Kasumi-1 (cell line): ENCODE measurements around the gene CLDND1.

Experiments
- DNase-seq, 2 experiments: peaks; one replicate each; lab custom pipeline; 2025; lab: John Stamatoyannopoulos, UW

Gene CLDND1

GRCh38 chr3:98551754-98552153 lies 29.1 kb upstream of the CLDND1 start:
- DNase-seq, result no peak

- DNase-seq, result no peak
These were observed 28.5 kb upstream of the CLDND1 start for GRCh38 chr3:98551236-98551635.

GRCh38 chr3:98550833-98551232 lies 28.1 kb upstream of the CLDND1 start:
- no peak for DNase-seq

- DNase-seq, result no peak
These were observed 25.8 kb upstream of the CLDND1 start for GRCh38 chr3:98548544-98548943.

GRCh38 chr3:98545940-98546339 lies 23.2 kb upstream of the CLDND1 start:
- DNase-seq, result no peak

- no peak for DNase-seq
These were observed 19.9 kb upstream of the CLDND1 start for GRCh38 chr3:98542623-98543022.

- no peak for DNase-seq
These were observed 19.0 kb upstream of the CLDND1 start for GRCh38 chr3:98541695-98542094.

GRCh38 chr3:98540346-98540745 lies 17.6 kb upstream of the CLDND1 start:
- DNase-seq, result no peak

GRCh38 chr3:98536456-98537017 lies 13.8 kb upstream of the CLDND1 start:
- DNase-seq, result no peak

- DNase-seq, result no peak
These were observed 12.0 kb upstream of the CLDND1 start for GRCh38 chr3:98534734-98535133.

GRCh38 chr3:98534168-98534567 lies 11.5 kb upstream of the CLDND1 start:
- DNase-seq, result no peak

GRCh38 chr3:98532709-98533571 lies 10.2 kb upstream of the CLDND1 start:
- no peak for DNase-seq

- DNase-seq, result no peak
These were observed 9.6 kb upstream of the CLDND1 start for GRCh38 chr3:98532275-98532637.

- DNase-seq, result no peak
These were observed 9.0 kb upstream of the CLDND1 start, which contains the start of gene GPR15 for GRCh38 chr3:98531622-98532274. Gene GPR15, plus strand, starts transcription at chr3:98531978. Its CDS starts 56 bp downstream, at chr3:98532034.

GRCh38 chr3:98530676-98531075 lies 8.0 kb upstream of the CLDND1 start:
- DNase-seq, result no peak

- no peak for DNase-seq
These were observed 7.3 kb upstream of the CLDND1 start for GRCh38 chr3:98529856-98530459.

- no peak for DNase-seq
These were observed 6.0 kb upstream of the CLDND1 start for GRCh38 chr3:98528474-98529346.

- no peak for DNase-seq
These were observed 2.8 kb upstream of the CLDND1 start for GRCh38 chr3:98525494-98525893.

GRCh38 chr3:98521897-98522543 lies 682 bp downstream of the CLDND1 start:
- DNase-seq, result peak; percentile 45 to 50

- no peak for DNase-seq
These were observed 3.4 kb downstream of the CLDND1 start for GRCh38 chr3:98519351-98519750.

- no peak for DNase-seq
These were observed 3.9 kb downstream of the CLDND1 start for GRCh38 chr3:98518816-98519215.
